Measurements from ENCODE around the gene FADS3.

Gene FADS3

GRCh38 chr11:61854206-61854895 lies 37.0 kb downstream of the FADS3 start:
- no peak for DNase-seq

DNA sequence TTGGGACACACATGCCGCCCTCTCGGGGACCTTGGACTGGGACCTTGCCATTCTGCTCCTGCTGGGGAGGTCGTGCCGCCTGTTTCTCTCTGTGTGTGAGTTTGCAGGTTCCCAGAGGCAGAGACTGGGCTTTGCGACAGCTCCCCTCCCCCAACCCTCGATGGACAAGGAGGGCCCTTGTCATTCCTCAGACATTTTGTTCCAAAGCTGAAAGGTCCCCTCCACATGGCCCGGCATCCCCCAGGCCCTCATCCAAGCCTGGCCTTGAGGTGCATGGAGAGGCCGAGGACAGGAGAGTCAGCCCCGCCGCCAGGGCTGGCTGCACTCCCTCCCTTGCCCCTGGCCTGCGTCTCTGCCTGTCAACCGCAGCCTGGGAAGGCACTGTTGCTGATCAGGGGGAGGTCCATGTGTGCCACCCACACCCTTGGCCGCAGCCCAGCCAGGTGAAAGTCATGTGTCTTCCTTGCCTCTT lies 37.6 kb downstream of the FADS3 start:
- DNase-seq, result no peak

DNA sequence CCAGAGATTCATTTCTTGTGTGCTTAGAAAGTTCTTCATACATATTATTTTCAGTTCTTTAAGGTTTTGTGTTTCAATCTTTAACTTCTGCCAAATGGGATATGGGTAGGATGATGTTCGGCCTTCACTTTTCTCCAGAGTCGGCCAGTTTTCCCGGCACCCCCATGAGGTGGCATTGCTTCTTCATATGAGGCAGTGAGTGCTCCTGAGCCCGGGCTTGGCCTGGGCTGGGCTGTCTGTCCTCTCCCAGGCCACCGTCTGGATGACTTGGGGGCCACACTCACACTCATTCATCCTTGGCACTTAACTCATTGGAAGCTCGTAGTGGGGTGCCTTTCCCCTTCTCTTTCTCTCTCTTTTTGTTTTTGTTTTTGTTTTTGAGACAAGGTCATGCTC lies 39.4 kb downstream of the FADS3 start:
- DNase-seq, result no peak

DNA sequence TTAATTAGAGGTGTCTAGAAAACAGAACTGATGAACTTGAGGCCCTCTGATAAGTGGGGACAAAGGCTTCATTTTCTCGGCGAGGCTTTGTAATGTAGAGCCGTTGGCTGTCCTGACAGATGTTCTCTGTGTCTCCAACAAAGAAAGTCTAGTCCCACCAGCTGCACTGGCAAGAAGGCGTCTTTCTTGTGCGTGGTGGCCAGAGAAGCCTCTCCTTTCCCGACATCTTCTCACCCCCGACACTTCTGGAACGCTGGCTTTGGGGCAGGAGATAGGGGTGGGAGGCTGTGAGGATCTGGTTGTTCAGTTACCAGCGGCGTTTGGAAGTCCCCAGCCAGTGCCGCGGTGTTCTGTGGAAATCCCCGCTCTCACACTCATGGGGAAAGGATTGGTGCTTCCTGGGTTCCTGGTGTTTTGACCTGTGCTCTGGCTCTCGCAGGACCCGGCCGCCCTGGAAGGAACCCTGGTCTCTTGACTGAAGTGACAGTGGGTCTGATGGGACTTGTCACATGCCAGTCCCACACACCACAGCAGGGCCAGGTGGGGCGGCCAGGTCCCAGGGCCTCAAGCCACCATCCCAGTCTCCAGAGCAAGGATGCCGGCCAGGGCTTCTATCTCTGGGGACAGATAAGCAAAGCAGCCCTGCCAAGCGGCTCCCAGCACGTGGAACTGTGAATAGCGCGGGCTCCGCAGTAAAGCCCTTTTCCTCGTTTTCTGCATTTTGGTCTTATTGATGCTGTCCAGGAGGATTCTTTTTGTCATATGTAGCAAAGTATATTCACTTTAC lies 40.0 kb downstream of the FADS3 start:
- no peak for DNase-seq

GRCh38 chr11:61850687-61851086 lies 40.7 kb downstream of the FADS3 start:
- no peak for DNase-seq

DNA sequence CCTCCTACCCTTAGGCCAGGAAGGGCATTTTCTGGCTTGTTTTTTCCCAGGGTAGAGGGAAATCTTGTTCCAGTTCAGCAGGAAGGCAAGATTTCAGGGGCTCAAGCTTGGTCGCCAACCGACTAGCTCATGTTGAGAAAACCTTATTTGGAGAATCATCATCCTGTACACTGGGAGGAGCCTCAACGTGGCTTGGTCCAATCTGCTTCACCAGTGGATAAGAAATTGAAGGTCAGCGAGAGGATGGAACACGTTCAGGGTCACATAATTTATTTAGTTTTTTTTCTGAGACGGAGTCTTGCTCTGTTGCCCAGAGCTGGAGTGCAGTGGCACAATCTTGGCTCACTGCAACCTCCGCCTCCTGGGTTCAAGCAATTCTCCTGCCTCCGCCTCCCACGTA lies 42.7 kb downstream of the FADS3 start:
- no peak for DNase-seq

- no peak for DNase-seq
Measured at GRCh38 chr11:61847914-61848581, 43.3 kb downstream of the FADS3 start.

GRCh38 chr11:61846362-61847020 lies 44.9 kb downstream of the FADS3 start:
- no peak for DNase-seq

DNA sequence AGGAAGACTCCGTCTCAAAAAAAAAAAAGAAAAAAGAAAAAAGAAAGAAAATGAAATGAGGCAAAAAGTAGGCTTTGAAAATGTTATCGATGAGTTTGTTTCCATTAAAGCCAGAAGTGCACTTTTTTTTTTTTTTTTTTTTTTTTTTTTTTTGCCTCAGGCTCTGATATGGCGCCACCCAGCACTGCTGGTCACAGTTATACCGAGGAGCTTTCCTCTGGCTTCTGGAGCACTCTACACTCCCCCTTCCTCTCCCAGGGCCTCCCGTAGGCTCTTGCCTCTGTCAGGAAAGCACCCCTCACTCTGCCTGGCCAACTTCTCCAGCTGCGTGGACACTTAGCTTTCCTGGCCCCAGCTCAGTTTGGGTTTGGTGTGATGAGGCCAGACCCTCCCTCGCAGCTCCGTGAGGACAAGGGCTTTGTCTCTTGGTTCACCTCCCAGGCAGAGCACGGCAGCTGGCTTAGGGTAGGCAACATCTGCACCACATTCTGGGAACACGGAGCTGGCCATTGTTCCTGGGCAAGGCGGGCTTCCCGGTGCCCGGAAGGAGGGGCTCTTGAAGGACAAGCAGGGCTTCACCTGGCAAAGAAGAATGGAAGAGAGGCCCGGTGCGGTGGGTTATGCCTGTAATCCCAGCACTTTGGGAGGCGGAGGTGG lies 46.3 kb downstream of the FADS3 start:
- DNase-seq, result no peak

DNA sequence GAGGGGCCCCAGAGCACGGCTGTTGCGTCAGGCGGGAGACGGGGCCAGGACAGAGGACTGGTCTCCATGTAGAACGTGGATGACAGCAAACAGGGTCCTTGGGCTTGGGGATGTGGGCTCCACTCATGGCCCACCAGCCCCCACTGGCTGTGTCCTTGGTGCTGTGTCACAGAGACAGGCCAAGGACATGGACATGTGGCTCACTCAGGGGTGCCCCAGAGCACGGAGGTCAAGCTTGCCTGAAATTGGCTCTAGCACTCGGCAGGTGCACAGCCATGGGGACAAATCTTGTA lies 48.9 kb downstream of the FADS3 start:
- no peak for DNase-seq

DNA sequence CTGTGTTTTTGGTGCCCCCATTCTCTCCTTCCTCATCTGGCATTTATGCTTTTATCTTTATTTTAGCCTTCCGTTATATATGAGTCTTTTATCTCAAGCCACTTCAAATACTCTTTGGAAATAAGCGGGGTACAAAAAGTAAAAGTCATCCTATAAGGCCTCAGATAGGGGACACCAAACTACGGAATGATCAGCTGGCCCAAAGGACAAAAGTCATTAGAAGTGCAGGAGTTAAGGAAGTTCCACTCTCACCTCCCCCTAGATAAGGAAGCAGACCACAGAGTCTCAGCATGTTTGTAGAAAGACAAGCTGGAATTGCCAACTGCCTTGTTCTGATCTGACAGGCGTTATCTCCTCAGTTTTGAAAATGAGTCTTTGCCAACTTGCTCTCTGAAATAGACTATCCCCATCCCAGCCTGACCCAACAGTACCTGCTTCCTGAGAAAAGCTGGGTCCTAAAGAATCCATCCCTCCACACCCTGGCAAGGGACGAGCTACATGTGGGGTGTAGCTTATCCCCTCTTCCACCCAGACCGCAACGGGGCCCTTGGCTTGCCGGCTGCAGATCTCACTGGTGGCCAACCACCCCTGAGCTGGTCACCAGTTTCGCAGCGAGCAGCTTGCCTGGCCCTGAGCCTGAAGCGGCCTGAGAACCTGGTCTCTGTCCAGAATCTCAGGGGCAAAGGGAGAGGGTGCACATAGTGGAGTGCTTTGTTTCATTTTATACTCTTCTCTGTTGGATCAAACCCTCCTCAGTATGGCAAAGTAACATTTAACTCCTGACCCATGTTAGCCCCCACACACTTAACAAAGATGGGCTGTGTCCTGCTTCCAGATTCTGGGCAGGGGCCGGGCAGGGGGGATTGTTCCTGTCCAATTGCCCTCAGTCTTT lies 49.5 kb downstream of the FADS3 start:
- no peak for DNase-seq

- no peak for DNase-seq
Measured at GRCh38 chr11:61840371-61840770, 51.0 kb downstream of the FADS3 start.

DNA sequence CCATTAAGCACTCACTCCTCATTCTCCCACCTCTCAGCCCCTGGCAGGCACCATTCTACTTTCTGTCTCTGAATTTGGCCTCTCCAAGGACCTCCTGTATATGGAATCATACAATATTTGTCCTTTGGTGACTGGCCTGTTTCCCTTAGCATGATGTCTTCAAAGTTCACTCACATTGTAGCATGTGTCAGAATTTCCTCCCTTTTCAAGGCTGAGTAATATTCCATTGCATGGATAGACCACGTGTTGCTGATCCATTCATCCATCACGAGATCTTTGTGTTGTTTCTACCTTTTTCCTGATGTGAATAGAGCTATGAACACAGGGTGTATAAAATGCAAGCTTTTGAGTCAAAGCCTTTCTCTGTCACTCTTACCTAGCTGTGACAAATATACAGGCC lies 51.6 kb downstream of the FADS3 start:
- DNase-seq, result no peak

DNA sequence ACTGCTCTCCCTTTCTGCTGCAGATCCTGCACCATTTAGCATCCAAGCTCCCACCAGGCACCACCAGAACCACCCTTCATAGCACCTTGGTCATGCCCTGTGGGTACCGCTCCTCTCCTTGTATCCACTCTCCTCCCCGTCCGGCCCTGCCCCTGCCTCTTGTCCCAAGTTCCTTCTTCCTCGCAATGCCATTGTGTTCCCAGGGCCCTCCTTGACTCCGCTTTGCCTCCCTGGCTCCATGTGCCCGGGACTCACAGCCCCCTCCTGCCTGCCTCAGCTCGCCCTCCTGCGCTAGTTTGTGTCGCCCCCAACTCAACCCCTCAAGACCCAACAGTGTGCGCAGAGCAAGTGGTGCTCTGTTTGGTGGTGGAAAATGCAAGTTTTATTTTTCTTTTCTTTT lies 52.4 kb downstream of the FADS3 start:
- no peak for DNase-seq

DNA sequence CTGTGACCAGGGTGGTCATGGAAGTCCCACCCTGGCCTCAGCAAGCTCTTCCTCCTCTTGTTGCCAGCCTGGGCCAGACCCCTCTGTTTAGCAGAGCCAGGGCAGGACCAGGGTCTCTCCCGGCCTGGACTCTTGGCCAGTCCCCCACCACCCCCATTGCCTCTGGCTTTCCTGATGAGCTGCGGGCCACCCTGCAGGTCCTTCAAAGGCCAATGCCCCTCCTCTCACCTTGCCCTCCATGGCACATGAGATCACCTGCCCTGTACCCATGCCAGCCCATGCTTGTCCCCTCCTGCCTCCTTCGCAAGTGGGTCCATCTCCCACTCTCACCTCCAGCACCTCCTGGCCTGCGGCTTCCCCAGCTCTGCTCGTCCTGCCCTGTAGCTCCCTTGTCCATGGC lies 52.8 kb downstream of the FADS3 start:
- no peak for DNase-seq

GRCh38 chr11:61837411-61838005 lies 53.8 kb downstream of the FADS3 start:
- no peak for DNase-seq

DNA sequence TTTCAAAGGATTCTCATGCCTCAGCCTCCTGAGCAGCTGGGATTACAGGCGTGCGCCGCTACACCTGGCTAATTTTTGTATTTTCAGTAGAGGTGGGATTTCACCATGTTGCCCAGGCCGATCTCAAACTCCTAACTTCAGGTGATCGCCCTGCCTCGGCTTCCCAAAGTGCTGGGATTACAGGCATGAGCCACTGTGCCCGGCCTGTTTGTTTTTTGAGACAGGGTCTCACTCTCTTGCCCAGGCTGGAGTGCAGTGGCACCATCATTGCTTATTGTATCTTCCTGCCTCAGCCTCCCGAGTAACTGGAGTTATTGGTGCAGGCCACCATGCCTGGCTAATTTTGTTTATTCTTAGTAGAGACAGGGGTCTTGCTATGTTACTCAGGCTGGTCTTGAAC lies 55.2 kb downstream of the FADS3 start:
- DNase-seq, result no peak

DNA sequence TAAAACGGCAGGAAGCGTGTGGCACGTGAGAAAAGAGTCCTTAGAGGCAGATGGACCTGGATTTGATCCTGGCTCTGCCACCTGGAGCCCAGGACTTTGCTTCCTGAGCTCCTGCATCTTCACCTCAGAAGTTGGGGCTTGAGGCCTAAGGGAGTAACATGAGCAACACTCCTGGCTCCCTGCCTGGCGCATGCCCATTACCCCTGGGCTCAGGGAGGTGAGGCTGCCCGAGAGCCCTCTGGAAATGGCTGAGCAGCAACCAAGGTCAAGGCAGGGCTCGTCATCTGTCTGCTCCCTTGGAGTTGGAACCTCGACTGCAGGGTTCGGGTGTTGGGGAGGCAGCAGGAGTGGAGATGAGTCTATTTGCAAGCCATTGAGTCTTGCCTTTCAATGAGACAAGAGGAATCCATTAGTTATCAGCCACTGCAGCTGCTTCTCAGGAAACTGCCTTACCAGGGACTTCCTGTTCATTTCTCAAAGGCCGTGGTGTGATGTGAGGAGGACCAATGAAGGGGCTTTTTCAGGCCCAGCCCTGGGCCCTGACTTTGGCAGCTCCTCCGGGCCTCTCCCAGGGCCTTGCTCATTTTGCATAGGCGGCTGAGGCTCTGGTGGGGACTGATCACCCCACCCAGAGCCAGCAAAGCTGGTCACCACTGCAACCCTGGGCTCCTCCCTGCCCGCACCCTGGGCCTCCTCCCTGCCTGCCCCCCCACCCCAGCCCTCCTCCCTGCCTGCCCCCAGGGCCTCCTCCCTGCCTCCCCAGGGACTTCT lies 56.9 kb downstream of the FADS3 start:
- peak; percentile 73 for DNase-seq

DNA sequence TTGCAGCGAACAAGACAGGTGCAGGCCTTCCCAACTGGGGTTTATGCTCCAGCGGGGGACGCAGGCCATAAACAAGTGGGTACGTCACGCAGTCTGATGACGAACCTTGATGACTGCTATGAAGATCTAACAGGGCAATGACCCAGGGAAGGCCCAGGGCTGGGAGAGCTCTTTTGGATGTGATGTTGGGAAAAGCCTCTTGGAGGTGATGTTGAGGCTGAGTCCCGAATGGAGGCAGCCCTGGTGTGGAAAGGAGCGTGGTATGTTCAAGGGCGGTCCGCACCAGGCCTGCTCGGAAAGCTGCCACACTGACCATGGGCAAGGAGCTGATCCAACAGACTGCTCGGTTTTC lies 57.4 kb downstream of the FADS3 start:
- DNase-seq, result no peak

DNA sequence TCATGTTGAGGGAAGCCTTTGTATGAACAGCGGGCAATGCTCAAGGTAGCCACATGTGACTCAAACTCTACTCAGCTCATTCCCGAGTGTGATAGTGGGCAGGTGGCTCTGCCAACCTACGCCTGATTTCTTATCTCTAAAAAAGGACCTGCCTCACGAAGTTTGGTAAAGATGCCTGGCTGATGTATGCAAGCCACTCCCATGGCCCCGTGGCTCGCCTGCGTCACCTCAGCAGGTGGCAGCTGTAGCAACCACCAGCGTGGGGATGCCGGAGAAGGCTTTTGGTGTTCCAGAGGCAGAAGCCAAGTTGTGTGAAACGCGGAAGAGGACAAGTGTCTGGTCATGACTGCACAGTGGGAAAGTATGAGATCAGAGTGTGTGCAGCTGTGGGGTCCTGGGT lies 57.9 kb downstream of the FADS3 start:
- no peak for DNase-seq

GRCh38 chr11:61832754-61833153 lies 58.6 kb downstream of the FADS3 start:
- DNase-seq, result no peak

Measured in MV-4-11 (cell line).